ENCODE measurements around the gene LSS.

DNA sequence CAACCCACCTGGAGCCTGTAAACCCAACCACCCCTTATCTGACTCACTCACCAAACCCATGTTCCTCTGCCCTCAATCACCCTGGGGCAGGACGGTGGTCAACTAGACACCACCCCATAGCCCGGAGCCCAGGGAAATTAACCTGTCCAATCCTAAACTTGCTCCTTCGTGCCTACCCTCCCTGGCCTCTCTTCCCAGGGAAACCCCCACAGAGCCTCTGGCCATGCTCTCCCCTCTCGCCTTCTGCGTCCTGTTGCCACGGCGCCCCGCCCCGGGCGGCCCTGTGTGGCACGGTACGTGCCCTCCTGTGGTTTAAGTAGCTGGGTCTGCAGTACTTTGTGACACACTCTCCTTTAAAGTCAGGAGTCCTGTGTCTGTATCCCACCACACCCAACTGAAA lies 69.2 kb downstream of the LSS start:
- no peak for TF ChIP-seq CTCF (conservative IDR thresholded peaks at IDR 0.05; ENCODE audit: low read length)
- no peak for TF ChIP-seq EZH2phosphoT487 (IDR thresholded peaks at IDR 0.05; ENCODE audit: borderline replicate concordance)
